GM19239 (cell line): Measurements from ENCODE around the gene RNF146.
"Not testable (repeated sequence)": the region's sequence is repeated elsewhere in the genome, so short reads cannot be mapped to it uniquely, and the experiment has no call there.

Experiments
- DNase-seq: peaks from one replicate; pipeline ENCODE4 v3.0.0; 2011; ENCODE audit warnings: low spot score; ENCODE audit not compliant: insufficient read length
- FAIRE-seq: peaks from 2 replicates; lab custom pipeline; 2011; peaks lifted over from hg19 to GRCh38; lab: Jason Lieb, UNC

Gene RNF146

GRCh38 chr6:127279815-127280214 lies 13.2 kb downstream of the RNF146 start:
- no peak for DNase-seq
- peak; percentile 18 for FAIRE-seq

GRCh38 chr6:127282184-127282583 lies 15.5 kb downstream of the RNF146 start:
- FAIRE-seq = peak; percentile 49
- no peak for DNase-seq

GRCh38 chr6:127288705-127289104 lies 22.0 kb downstream of the RNF146 start:
- DNase-seq = no peak
- FAIRE-seq = no peak

- DNase-seq = no peak
These were observed 23.3 kb downstream of the RNF146 start for GRCh38 chr6:127289934-127290333.

GRCh38 chr6:127290391-127291265 lies 24.0 kb downstream of the RNF146 start:
- DNase-seq (no peak), FAIRE-seq (peak; percentile 47)

More at GRCh38 chr6:127289934-127290333, 23.3 kb downstream of the RNF146 start:
- FAIRE-seq = no peak

GRCh38 chr6:127291495-127291894 lies 24.8 kb downstream of the RNF146 start:
- FAIRE-seq (peak; percentile 60), DNase-seq (no peak)

GRCh38 chr6:127297502-127298070 lies 30.9 kb downstream of the RNF146 start:
- DNase-seq = no peak
- FAIRE-seq = no peak

GRCh38 chr6:127298475-127298874 lies 31.8 kb downstream of the RNF146 start:
- DNase-seq (no peak), FAIRE-seq (no peak)

GRCh38 chr6:127299522-127300240 lies 33.0 kb downstream of the RNF146 start:
- DNase-seq (no peak), FAIRE-seq (no peak)

GRCh38 chr6:127300411-127300810 lies 33.7 kb downstream of the RNF146 start:
- no peak for FAIRE-seq
- DNase-seq = no peak

- FAIRE-seq (peak; percentile 77), DNase-seq (no peak)
These were observed 34.6 kb downstream of the RNF146 start for GRCh38 chr6:127301199-127301700.

GRCh38 chr6:127302728-127303660 lies 36.3 kb downstream of the RNF146 start:
- peak; percentile 86 for FAIRE-seq

GRCh38 chr6:127303917-127304316 lies 37.3 kb downstream of the RNF146 start:
- no peak for FAIRE-seq
- no peak for DNase-seq

More at GRCh38 chr6:127302728-127303660, 36.3 kb downstream of the RNF146 start:
- DNase-seq = no peak

- DNase-seq (no peak), FAIRE-seq (no peak)
These were observed 39.1 kb downstream of the RNF146 start for GRCh38 chr6:127305741-127306140.

- no peak for DNase-seq
- FAIRE-seq = no peak
These were observed 50.9 kb downstream of the RNF146 start for GRCh38 chr6:127317388-127318128.

- no peak for DNase-seq
- FAIRE-seq = no peak
These were observed 53.0 kb downstream of the RNF146 start for GRCh38 chr6:127319686-127320085.

- DNase-seq = no peak
- FAIRE-seq = no peak
These were observed 61.5 kb downstream of the RNF146 start for GRCh38 chr6:127328043-127328609.

- not testable (repeated sequence) for FAIRE-seq, DNase-seq
These were observed 64.6 kb downstream of the RNF146 start for GRCh38 chr6:127331256-127331655.
